ENCODE data around the gene NTN1. TPM values are rescaled to one million over a fixed set of nuclear protein-coding genes. Genes with fewer than 3 reads are reported as not detected.
"Not testable (repeated sequence)": the region's sequence is repeated elsewhere in the genome, so short reads cannot be mapped to it uniquely, and the experiment has no call there.

NTN1 gene
- total RNA-seq, 1 donor from 2014 or later = 15.9 TPM

DNA sequence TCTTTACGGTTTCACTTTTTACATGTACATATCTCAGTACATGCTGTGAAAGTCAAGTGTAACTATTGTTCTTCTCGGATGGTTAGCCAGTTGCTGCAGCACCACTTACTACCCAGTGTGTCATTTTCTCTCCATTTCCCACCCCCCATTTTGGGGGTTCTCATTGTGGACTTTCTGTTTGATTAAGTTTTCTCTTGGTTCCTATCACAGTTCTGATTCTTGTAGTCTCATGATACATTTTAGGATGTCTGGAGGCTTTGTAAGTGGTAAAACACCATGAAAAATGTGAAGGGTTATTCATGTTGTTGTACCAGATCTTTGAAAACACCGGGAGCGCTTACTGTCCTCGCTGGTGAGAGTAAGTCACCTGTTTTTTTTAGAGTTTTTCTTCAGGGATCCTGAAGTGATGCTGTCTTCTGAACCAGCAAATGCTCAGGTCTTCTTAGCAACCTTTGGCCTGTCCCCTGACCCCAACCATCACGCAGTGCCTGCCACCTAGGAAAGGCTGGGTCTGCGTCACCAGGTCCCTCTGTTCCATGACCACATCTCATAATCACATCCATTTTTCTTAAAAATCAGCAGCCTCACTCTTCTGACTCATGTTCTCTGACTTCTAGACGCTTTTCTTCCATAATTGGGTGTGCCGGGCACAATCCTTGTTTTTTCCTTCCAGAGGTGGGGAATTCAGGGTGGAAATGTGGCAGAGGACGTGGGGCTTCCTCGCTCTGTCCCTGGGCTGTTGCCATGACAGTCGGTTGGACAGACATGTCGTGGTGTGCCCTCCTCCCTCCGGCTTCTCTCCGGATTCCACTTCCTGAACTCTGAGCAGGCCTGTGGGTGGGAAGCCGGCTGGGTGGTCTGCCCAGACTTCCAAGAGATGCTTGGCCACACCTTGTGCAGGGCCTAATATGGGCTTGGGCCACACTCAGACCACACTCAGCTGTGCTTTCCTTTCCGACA, 102.6 kb downstream of the NTN1 start:
- no peak for DNase-seq

DNA sequence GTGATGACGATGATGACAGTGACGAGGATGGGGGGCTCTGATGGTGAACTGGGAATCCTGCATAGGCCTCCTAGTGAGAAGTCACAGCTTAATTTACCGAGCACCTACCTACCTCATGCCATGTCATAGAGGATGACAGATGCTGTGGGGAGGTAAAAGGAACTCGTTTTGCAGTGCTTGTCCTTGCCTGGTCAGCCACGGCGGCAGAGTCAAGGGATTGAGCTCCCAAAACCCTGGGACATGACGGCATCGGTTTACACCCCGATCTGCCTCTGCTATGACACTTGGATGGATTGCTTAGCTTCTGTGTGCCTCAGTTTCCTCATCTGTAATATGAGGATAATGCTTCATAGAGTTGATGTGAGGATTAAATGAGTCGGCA, 103.2 kb downstream of the NTN1 start:
- no peak for DNase-seq

DNA sequence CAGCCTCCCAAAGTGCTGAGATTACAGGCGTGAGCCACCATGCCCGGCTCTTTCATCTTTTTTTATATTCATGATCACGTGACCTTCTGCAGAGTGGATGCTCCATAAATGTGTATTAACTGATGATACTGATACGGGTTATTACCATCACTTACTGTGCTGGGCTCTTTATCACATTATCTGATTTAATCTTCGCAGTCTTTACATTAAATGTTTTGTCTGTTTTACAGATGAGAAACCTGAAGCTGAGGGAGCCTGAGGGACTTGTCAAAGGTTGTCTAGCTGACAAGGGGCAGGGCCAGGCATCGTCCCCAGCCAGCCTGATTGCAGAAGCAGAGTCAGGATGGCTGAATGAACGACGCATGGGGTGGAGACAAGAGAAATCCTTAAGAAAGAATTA, 104.4 kb downstream of the NTN1 start:
- no peak for DNase-seq

DNA sequence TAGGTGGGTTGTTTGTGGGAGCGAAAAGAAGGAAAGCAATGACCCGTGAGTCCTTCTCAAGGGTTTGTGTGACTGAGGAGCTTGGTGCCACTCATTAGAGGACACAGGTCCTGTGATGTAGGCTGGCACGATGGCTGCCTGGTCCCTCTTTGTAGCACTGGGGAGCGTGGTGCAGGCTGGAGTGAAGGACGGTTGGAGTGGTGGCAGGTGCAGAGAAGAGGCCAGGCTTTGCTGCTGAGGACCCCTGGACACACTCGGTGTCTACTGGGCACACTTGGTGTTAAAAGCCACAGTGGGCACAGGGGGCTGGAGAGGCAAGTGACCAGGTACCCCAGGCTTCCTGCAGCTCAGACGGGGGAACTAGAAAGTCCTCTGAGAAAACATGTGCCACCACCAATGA, 106.0 kb downstream of the NTN1 start:
- no peak for DNase-seq

DNA sequence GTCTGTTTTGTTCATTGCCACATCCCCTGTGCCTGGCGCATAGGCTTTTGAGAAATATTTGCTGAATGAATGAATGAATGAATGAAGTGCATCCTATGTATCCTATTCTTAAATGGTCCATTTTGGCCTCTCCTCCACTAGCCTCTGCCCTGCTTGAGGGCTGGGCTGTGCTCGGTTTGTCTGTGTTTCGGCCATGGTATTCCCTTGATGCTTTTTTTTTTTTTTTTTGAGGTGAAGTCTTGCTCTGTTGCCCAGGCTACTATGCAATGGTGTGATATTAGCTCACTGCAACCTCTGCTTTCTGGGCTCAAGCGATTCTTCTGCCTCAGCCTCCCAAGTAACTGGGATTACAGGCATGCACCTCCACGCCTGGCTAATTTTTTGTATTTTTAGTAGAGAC, 110.1 kb downstream of the NTN1 start:
- DNase-seq = no peak

DNA sequence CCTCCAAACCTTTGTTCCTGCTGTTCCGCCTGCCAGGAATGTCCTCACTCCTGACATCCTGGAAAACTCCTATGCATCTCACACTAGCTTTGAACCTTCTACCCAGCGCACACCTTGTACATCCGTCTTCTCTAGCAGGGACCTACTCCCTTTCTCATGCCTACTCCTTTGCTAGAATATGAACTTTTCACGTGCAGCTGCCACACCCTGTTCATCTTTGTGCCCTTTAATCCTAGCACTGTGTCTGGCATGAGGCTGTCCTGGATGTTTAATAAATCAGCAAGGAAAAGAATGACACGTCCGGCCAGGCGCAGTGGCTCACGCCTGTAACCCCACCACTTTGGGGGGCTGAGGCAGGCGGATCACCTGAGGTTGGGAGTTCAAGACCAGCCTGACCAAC, 111.0 kb downstream of the NTN1 start:
- no peak for DNase-seq

DNA sequence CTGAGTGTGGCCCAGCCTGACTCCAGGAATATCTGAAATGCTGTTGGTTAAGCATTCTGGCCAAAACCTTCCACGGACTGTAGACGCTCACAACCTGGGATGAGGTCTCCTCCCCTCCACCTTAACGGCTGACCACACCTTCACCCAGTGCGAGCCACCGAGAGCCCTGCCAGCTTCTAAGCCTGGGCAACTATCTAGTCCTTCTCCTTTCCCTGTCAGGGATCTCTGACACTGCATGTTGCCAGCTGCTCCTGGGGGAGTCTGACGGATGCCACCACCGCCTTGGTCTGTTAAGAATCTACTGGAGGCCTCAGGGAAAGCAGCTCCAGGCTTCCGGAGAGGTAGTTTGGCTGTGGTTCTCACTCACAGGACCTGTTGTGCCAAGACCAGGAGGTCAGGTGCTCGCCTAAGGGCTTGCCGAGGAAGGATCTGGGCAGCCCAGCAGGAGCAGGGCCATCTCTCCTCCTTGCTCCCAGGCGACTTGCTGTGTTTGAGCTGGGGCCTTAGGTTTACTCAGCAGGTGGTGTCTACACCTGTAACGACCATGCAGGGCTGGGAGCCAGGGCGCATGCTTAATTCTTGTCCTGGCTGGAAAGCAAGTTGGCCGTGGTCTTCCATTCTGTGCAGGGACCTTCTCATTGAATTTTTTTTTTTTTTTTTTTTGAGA, 111.8 kb downstream of the NTN1 start:
- DNase-seq = no peak

DNA sequence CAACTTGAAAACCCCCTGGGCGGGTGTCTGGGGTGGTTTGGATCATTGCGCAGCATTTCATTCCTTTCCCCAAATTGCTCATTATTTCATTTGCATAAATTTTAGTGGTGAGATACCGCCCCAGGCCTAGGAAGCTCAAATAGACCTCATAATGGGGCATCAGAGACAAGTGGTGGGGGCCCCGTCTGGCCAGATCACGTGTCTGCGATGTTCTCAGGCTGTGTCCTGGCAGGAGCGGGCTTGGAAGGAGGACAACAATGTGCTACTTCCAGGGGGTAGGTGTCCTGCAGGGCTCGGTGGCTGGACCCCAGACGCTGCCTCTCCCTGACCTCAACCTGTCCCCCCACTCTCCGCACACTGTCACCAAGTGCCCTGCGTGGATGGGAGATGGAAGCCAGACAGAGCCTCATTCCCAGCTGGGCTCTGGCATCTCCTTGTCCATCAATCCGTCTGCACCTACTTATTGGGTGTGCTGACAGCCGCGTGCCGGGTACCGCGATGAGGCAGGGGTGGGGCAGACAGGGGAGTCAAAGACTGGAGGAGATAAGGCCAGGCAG, 116.9 kb downstream of the NTN1 start:
- DNase-seq = no peak

DNA sequence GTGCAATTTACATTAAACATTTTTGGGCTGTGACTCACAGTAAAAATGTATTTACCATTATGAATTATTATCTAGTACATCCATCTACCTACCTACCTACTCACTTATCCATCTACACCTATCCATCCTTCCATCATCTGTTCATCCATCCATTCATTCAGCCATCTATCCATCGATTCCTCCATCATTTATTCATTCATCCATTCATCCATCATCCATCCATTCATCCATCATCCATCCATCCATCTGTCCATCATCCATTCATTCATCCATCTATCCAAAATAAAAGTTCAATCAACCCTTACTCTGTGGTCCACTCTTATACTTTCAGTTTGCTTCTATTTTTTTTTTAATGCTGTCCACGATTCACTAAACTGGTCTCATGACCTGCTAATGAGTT, 118.4 kb downstream of the NTN1 start:
- no peak for DNase-seq

DNA sequence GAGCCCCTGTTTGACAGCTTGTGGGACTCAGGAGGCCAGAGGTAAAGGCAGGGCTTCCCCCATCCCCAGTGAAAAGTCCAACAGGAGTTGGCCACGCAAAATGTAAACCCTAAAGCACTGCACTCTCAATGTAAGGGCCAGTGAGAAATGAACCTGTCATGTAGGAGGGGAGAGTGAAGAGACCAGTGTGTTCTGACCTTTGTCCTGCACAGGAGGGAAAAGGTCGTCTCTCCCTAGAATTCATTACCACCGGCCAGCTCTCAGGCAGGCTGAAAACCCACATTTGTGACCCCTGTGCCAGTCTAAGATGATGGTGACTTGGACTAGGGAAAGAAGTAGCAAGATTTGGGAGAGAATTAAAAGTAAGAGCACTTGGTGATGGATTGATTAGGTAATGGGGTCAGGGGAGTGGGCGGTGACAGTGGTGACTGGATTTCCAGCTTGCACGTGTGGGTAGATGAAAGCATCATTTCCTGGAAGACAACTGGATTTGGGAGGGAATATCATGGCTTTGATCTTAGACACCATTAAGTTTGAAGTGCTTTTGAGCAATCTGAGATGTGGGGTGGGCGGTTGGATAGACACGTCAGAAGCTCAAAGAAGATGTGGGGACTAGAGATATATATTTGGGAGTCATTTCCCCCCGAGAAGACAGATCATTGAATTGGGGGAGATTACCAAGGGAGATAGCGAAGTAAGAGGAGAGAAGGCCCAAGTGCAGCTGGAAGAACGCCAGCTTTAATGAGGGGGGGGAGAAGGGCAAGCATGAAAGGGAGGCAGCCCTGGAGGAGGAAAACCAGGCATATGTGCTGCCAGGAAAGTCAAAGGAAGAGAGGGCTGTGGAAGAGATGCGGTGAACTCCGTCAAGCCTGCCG, 119.5 kb downstream of the NTN1 start:
- no peak for DNase-seq

DNA sequence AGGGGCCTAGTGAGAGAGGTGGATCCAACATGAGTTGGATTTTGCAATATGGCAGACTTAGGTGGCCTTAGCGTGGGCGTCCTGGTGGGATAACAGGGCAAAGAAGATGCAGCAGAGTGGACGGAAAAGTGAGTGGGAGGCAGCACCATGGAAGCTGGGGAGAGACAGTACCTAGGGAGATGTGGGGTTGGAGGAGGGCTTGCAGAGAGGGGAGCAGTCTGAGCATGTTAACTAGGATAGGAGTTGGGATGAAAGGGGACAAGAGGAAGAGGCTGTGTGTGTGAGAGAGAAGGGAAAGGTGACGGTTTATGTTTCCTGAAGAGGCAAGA, 120.1 kb downstream of the NTN1 start:
- no peak for DNase-seq

DNA sequence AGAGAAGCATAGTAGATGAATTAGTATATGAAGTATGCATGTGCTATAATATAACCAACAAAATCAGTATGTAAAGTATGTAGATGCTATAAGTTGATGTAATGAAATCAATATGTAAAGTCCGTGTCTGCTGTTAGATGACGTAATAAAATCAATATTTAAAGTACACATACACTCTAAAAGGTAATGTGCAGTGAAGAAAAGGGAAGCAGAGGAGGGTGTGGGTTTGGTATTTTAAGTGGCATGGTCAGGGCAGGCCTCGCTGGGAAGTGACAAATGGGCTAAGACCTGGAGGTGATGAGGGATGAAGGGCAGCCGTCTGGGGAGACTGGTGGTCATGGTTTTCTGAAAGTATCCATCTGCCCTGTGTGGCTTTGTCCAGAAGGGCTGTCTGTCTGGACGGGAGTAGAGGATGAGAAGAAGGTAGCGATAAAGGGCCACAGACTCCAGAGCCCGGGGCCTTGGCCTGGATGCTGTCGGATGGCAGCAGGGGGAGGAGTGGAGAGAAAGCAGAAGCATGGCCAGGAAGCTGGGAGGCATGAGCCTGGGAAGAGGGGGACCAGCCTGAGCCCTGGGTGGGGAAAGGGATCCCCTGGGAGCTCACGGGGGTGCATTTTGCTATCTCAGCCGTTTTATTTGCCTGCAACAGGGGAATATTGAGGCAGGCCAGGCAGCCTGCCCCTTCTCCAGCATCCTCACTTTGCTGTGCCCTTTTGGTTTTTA, 121.6 kb downstream of the NTN1 start:
- no peak for DNase-seq

DNA sequence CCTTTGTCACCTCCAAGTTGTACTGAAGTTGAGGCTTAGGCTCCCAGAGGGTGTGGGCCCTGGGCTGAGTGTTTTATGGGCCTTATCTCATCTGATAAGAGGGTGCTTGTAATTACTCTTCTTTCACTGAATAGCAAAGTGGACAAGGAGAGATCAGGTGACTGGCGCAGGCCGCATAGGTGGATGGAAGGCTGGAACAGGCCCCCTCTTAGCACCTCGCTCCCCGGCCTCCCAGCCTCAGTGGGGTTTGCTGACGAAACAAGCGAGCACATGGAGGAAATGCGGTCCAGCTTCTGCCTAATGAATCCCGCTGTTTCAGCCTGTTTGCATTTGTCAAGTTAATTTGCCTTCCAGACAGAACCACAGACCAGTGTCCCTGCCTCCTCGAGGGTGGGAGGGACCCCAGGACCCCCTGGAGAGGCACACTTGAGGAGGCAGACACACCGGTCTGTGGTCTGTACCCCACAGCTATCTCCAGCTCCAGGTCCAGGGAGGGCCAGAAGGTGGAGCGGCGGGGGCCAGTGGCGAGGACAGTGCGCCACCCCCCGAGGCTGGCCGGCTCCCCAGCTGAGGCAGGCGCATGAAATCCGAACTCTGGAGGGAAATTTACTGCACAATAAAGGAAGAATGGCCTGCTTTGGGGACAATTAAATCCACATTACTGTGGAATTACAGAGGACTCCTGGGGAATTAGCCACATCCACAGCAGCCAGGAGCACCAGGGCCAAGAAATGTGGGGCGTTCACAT, 123.4 kb downstream of the NTN1 start:
- DNase-seq = peak; percentile 57

DNA sequence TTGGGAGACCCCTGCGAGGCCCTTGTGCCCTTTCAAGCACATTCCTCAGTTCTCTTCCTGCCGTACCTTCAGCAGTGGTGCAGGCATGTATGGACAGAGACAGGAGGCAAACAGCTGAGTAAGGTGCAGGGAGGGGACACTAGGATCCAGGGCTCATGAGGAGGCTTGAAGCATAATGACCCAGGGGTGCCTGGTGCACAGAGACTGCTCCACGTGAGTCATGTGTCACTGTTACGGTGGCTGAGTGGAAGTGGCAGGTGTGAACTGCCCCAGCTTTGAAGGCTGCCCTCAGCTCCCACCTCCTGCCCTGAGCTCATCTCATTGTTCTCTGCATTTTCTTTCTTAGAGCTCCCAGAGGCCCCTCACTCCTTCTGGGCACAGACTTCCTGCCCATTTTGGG, 124.8 kb downstream of the NTN1 start:
- no peak for DNase-seq

DNA sequence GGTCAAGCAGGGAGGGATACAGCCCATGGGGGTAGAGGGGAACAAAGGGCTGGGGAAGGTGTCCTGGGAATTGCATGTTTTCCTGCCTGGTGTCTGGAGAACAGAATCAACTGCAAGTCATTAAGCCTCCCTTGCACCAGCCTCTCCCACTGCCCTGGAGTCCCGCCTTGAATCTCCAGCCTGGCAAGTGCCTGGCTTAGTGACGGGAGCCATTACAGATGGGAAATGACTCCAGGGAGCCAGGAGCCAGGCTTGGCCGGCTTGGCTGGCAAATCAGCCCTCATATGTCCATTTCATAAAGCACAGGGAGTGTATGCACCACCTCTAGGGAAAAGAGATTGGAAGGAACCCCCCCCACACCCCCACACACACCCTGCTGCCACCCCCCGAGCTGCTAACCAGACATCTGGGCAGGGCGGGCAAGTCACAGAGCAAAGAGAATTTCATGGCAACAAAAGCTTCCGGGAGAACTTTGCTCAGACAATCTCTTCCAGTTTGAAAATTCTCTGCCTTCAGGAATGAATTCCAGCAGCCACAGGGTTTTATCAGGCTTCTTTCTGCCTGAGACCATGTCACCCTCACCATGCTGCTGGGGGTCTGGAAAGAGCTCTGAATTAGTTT, 127.7 kb downstream of the NTN1 start:
- DNase-seq = peak; percentile 37

DNA sequence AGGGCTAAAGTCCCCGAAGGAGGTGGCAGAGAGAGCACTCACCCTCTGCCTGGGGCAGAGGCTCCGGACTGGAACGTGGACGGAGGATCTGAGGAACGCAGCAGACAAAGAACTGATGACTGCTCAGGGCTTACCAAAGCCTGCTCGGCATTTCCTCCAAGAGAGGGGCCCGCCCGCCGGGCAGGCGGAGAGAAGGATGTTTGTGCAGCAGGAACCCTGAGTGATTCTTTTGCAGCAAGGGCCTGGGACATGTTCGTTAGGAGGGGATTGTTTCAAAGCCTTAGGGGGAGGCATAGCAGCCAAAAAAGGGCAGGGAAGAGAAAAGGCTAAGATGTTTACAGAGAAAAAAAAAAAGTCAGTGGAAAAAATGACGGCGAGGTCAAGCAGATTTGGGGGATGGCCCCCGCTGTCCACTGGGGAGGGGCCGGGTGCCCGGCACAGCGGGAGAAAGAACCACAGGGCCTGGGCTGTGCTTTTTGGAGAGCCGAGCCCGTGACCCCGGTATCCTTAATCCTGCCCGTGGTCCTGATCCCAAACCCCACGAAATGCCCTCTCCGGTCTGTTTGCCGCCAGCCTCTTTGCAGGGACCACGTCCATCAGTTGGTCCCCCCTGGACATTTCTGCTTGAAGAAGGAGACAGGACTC, 129.3 kb downstream of the NTN1 start:
- DNase-seq = peak; percentile 66

DNA sequence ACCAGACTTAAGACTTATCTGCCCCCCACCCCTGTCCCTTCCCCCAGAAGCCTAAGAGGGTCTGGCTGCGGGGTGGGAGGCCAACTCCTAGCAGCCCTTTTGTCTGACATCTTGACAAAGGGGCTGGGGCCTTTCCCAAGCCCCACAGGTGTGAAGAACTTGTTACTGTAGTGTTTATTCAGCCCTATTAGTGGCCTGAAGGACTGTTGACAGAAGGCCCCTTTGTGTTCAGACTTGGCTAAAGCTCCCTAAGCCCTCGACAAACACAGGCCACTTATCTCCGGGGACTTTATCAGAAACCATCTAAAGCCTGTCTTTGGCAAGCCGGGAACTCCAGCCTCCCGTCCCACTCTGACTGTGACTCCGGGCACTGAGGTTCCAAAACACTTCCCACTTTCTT, 129.8 kb downstream of the NTN1 start:
- no peak for DNase-seq

DNA sequence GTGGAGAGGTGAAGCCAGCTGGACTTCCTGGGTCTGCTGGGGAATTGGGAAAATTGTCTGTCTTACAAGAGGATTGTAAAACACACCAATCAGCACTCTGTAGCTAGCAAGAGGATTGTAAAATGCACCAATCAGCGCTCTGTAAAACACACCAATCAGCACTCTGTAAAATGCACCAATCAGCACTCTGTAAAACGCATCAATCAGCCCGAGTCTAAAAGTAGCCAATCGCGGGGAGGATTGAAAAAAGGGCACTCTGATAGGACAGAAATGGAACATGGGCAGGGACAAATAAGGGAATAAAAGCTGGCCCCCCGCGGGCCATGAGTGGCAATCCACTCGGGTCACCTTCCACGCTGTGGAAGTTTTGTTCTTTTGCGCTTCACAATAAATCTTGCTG, 130.4 kb downstream of the NTN1 start:
- DNase-seq = not testable (repeated sequence)

DNA sequence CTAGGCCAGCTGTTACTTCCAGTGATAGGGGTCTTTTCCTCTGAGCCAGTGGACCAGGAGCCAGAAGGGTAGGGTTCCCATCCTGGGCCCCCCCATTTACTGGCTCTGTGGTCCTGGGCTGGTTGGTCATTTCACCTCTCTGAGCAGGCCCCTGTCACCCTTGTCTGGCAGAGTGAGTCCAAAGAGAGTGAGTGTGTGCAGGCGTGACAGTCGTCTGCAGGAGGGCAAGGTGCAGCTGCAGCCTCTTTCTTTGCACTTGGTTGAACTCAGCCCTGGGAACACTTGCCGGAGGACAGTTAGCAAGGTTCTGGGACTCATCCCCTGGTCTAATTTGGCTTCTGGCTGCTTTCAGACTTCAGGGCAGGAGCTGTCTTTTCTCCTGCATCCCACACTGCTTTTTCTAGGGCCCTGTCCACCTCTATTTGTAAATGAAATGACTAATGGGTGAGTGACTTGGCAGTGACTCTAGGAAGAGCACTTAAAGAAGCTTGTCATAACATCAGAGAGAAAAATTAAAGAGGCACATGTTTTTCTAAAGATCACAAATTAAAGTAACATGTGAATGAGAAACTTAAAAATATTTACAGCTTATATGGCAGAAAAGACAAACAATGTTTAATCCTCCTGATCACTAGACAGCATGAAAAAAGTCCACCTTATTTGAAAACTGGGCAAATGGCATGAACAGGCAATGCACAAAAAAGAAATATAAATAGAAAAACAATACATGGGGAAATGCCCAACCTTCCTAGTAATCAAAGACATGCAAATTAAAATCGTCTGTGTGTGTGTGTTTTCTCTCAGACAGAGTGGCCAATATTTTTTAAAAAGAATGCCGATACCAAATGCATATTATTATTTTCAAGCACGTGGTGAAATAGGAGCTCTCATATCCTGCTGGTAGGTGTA, 137.5 kb downstream of the NTN1 start:
- no peak for DNase-seq
